NOMO-1 treated with DMSO at 0.1 percent for 48 hours (cell line): ENCODE measurements around the gene TPGS1.
"Not testable (repeated sequence)": the region's sequence is repeated elsewhere in the genome, so short reads cannot be mapped to it uniquely, and the experiment has no call there.

Experiments
- DNase-seq: peaks from one replicate; lab custom pipeline; 2025; ENCODE audit not compliant: unreplicated experiment; lab: John Stamatoyannopoulos, UW

The TPGS1 gene

DNA sequence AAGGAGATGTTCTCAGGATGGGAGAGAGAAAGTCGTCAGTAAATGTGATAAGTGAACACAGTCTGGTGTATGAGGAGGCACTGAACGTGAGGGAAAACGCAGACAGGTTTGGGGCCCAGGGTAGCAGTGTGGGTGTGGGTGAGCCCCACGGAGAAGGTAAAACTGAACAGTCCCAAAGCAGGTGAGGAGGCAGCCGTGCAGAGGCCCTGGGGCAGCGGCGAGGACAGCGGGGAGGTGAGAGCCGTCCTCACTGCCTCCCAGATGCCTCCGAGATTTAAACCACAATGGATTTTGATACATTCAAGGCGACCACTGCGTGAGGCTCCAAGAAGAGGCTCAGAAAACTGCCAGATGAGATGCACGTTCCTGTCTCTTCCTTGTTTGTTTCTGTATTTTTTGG, 31.9 kb upstream of the TPGS1 start:
- DNase-seq: no peak

DNA sequence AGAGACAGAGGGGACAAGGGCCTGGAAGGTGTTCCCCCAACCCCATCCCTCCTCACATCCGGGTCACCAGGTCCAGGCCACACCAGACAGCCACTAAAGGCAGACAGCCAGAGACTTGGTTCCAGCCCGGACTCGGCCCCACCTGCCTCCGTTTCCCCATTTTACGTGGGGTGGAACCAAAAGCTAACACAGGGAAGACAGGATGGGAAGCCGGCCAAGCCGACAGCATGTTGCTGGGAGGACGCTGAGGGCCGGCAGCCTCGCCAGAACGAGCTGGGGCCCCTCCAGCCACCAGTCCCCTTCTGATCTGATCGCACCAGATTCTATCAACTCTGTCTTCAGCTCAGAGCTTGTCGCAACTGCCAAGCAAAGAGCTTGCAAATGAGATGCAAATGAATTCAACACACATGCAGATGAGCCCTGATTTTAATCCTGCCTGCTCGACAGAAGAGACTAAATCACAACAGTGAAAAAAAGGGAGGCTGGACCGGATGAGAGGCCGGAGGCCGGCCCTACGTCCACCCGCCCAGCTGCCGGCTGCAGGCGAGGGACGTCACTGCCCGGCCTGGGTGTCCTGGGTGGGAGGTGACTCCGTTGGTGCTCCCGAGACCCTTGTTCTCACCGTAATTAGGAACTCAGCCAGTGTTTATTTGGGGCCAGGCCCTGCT, 28.9 kb upstream of the TPGS1 start:
- no peak for DNase-seq

DNA sequence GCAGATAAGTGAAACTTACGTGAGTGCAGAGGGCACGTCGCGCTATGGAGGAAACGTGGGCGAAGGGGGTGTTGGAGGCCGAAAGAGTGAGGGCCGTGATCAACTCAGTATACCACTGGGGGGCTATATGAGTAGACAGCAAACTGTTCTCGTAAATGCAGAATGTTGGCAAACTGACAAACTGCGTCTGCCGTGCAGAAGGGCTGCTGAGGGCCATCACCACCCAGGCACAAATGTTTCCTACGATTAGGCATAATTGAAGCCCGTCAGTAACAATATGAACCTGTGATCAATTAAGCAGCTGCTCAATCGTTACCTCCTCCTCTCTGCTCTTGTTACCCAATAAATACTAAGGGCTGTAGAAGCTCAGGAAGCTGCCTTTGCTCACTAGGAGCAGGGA, 28.3 kb upstream of the TPGS1 start:
- DNase-seq: no peak

DNA sequence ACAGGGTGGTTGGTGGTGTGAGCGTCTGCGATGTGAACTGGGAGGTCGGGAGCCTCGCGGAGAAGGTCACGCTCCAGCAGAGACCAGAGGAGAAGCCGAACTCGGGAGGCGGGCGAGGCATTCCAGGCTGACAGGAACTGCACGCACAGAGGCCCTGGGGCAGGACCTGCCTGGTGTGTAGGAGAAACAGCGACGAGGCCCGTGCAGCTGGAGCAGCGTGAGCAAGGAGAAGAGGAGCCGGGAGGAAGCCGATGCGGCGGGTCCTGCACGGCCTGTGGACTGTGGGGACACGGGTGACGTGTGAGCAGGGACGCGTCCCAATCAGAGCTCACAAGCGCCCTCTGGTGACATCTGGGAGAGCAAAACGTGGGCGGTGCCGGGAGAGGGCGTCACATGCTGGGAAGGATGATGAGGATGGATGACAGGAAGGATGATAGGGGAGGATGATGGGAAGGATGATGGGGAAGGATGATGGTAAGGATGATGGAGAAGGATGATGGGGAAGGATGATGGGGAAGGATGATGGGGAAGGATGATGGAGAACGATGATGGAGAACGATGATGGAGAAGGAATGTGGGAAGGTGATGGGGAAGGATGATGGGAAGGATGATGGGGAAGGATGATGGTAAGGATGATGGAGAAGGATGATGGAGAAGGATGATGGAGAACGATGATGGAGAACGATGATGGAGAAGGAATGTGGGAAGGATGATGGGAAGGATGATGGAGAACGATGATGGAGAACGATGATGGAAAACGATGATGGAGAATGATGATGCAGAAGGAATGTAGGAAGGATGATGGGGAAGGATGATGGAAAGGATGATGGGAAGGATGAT, 27.1 kb upstream of the TPGS1 start:
- no peak for DNase-seq

DNA sequence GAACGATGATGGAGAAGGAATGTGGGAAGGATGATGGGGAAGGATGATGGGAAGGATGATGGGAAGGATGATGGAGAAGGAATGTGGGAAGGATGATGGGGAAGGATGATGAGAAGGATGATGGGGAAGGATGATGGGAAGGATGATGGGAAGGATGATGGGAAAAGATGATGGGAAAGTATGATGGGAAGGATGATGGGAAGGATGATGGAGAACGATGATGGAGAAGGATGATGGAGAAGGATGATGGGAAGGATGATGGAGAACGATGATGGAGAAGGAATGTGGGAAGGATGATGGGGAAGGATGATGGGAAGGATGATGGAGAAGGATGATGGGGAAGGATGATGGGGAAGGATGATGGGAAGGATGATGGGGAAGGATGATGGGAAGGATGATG, 26.2 kb upstream of the TPGS1 start:
- not testable (repeated sequence) for DNase-seq

DNA sequence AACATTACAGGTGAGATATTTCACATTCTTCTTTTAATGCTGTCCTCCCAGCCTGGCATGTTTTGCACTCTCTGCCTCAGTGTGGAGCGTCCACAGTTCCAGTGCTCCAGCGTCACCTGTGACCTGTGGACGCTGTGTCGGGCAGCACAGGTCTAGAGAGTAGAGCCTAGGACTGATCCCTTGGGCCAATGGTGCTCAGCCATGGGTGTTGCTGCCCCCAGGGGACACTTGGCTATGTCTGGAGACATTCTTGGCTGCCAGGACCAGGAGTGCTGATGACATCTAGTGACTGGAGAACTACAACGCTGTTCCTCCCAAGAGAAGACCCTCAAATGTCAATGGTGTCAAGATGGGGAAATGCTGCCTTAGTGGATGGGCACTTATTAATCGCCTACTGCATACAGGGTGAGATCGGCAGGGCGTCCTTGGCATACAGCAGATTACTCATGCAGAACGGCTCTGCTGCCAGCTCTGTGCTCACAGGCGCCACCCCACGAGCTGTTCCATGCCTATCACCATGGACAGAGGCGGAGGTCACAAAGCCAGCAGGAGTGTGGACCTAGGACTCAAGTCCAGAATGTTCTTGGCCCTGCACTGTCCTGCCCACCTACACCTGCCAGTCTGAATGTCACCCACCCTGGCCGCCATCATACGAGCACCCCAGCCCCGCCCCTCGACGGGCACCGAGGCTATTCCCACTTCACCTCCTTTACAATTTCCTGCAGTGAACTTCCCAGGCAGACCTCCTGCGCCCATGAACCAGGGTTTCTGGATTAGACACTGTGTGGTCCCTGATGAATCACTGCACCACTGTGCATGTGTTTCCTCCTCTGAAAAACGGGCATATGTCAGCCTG, 24.9 kb upstream of the TPGS1 start:
- no peak for DNase-seq

DNA sequence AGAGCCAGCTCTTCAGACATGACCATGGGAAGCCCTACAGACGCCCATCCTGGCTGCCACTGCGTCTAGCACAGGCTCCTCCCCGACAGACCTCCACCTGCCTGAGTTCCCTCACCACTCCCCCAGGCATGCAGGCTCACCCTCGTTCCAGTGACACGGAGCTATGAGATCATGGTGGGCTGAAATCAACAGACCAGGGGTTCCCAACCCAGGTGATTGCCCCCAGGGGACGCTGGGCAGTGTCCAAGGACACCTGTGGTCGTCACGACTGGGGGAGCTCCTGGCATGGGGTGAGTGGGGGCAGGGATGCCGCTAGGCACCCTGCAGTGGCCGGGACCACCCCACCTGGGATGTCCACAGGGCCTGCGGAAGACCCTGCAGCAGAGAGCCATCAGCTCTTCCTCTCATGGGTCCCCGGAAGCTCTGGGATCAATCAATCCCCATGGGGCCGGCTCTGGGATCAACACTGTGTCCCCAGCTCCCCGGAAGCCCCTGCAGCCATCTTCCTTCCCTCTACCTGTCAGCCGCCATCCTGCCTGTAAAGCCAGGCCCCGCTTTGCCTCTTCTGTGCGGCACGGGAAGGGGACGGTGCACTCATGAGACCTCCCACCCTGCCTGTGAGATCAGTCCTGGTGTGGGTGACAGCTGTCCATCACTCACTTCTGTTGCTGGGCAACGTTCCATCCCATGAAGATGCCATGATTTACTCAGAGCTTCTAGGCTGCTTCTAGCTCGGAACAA, 23.8 kb upstream of the TPGS1 start:
- no peak for DNase-seq

DNA sequence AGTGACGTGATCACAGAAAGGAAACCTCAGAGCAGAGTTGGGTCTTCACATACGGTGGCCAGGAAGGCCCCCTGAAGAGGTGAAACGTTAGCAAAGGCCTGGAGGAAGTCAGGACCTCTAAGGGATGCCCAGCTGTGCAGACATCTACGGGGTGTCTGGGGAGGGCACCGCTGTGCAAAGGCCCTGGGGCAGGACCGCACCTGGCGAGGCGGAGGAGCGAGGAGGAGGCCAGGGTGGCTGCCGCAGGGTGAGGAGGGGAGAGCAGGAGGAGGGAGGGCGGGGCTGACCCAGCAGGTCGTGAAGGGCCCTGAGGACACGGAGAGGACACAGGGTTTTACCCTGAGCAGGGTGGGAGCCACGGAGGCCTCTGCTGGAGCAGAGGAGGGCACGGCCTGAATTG, 22.8 kb upstream of the TPGS1 start:
- no peak for DNase-seq

DNA sequence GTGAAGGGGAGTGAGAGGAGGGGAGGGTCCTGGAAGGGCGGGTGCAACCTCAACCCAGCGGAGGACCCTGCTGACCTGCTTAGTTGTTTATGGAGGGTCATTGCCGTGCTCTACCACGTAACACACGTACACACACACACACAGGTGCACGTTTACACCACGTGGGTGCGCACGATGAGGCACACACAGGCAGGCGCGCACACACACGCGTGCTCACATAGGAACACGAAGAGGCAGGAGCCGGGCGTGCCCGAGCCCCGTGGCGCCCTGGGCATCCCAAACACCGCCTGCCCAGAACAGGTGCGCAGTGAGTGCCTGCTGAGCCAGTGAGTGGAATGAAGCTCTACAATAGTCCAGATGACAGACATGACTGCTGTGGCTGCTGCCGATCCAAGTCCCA, 22.2 kb upstream of the TPGS1 start:
- DNase-seq: no peak

DNA sequence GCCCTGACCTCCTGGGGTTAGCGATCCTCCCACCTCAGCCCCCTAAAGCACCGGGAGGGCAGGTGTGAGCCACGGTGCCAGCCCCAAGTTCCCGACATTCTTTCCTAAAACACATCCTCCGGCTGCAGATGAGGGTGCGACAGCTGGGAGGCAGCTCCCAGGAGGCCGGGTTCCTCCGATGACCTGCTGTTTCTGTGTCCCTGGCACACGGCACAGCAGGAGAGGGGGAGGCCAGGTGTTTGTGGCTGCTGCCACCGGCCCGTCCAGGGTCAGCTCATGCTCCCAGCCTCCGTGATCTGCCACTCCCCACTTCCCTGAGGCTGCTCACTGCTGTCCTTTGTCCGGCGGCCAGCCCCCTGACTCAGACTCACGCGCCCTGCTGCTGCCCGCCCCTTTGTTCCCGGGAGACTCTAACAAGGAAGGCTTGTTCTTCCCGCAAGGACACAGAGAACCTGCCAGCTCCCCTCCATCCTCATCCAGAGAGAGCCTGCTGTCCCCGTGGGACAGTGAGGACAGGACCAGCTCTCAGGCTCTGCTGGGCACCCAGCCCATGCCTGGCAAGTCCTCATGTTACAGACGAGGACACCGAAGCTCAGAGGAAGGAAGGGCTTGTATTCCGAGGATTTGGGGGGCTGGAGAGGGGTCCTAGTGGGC, 21.6 kb upstream of the TPGS1 start:
- no peak for DNase-seq

DNA sequence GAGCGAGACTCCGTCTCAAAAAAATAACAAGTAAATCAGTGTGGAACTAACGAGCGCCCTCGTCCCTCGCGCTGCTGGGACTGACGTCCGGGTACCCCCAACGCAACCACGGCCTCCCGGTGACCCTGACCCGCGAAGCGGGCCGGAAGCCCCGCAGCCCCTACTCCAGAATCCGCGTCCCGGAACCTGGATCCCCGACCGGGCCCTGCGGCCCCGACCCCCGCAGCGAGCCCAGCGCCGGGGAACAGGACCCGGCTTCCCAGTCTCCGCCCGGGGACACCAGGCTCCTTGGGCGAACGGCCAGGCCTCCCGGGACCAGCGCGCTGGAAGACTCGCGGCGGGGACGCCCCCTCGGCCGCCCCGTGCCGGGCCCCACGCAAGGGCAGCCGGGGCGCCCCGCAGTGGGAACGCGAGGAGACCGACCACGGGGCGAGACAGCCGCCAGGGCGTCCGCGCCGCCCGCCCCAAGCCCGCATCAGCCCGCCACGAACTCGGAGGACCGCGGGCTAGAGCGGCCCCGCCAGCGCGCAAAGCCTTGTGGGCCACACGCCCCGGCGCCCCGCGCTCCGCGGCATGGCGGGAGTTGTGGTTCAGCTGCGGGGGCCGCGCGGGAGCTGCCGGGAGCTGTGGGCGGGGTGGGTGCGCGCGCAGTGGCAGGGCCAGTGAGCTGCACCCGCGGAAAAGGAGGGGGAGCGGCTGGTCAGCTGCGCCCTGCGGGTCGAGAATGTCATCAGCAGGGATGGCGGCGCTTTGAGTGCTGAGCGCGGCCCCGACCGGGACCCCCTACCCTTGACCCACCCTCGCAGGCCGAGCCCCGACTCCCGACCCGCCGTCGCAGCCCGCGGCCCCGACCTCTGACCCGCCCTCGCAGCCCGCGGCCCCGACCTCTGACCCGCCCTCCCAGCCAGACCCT, 18.5 kb upstream of the TPGS1 start:
- peak; percentile 86 for DNase-seq

DNA sequence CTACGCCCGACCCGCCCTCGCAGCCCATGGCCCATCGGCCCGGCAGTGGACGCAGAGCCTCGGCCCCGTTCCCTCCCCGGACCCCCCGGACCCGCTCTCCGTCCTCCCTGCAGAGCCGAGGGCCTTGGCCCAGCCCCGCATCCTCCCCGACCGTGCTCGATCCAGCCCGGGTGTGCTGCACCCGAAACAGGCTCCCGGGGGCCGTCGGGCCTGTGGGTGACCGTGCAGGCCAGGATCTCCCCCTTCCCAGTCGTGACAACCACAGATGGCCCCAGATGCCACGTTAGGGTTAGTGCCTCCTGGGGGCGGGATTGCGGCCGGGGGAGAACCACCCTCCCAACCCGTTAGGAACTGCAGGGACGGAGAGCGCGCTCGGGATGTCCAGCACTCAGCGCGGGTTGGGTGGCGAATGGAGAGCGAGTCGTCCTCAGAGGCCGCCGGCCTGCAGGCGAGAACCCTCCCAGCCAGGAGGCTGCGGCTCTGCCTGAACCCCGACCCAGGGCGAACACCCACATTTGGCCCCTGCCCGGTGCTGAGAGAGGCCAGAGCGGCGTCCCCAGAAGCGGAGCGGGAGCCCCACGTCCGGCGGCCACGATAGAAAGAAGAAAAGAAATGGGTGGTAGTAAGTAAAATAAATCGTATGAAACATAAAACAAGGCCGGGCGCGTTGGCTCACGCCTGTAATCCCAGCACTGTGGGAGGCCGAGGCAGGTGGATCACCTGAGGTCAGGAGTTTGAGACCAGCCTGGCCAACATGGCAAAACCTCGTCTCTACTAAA, 17.7 kb upstream of the TPGS1 start:
- DNase-seq: no peak

DNA sequence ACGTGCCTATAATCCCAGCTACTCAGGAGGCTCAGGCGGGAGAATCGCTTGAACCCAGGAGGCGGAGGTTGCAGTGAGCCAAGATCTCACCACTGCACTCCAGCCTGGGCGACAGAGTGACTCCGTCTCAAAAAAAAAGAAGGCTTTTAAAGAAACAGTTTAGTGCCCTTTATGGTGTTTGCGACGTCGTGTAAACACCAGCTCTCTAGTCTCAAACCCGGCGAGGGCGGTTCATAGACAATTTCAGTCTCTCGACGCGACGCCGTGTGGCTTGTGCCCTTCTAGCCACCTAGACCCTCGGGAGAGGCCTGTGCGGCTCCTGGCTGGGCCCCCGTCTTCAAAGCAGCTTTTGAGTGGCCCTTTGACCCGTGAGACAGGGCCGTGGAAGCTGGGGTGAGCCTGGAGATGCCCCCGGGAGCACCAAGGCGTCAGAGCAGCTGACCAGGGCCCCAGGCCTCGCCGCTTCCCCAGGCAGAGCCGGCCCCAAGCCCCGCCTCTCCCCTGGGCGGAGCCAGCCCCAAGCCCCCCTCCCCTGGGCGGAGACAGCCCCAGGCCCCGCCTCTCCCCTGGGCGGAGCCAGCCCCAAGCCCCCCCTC, 16.1 kb upstream of the TPGS1 start:
- no peak for DNase-seq

DNA sequence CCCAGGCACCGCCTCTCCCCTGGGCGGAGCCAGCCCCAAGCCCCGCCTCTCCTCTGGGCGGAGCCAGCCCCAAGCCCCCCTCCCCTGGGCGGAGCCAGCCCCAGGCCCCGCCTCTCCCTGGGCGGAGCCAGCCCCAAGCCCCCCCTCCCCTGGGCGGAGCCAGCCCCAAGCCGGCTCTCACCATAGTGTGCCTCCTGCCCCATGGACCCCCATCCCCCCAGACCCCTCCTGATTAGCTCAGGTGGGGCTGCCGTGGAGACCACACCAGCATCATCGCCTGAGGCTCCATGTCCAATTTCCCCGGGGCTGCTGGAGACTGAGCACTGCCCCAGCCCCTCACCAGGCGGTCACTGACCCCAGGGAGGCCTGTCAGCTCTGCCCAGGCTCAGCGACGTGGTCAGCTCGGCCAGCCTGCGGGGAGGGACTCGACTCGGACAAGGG, 15.2 kb upstream of the TPGS1 start:
- no peak for DNase-seq

DNA sequence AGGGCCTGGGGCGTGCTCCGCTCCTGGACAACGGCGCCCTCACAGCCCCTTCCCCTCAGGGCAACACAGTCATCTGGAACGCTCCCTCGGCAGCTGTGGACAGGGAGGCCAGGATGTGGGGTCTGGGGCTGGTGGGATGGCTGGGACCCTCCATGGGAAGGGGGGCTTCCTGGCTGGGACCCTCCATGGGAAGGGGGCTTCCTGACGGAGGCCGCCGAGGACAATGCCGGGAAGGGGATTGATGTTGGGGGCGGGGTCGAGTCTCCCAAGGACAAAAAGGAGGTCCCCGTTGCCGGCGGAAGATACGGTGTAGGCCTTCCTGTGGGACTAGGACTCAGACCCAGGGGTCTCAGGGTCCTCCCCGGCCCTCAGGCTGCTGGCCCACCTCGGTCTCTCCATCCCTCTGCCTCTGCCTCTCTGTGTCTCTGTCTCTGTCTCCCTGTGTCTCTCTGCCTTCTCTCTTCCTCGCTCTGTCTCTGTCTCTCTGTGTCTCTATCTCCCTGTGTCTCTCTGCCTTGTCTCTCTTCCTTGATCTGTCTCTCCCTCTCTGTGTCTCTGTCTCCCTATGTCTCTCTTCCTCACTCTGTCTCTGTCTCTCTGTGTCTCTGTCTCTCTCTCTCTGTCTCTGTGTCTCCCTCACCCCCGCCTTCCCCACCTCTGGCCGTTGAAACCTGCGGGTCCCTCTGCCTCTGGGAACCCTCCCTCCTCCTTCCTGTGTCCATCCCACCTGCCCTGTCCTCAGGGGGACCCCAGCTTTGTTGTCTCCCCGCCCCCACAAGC, 13.7 kb upstream of the TPGS1 start:
- no peak for DNase-seq

DNA sequence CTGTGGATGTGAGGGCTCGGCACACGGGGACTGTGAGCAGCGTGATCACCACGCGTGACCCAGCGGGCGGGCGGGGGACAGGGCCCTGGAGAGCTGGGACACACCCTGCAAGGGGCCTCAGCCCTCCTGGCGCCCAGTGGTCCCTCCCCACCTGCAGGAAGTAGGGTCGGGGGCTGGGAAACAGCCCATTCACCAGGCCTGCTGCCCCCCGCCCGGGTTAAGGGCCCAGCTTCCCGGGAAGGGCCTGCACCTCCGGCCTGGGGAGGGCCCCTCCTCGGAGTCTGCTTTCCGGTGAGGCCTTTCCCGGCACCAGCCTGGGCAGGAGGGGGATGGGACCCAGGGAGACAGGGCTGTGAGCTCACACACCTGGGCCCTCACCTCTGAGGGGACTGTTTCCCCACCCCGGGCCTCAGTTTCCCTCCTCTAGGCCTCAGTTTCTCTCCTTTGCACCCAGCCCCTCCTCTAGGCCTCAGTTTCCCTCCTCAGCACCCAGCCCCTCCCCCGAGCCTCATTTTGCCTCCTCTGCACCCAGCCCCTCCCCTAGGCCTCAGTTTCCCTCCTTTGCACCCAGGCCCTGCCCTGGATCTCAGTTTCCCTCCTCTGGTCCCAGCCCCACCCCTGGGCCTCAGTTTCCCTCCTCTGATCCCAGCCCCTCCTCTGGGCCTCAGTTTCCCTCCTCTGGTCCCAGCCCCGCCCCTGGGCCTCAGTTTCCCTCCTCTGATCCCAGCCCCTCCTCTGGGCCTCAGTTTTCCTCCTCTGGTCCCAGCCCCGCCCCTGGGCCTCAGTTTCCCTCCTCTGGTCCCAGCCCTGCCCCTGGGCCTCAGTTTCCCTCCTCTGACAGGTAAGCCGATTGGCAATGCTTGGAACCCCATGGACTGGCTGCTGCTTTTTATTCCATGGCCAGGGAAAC, 12.9 kb upstream of the TPGS1 start:
- no peak for DNase-seq

DNA sequence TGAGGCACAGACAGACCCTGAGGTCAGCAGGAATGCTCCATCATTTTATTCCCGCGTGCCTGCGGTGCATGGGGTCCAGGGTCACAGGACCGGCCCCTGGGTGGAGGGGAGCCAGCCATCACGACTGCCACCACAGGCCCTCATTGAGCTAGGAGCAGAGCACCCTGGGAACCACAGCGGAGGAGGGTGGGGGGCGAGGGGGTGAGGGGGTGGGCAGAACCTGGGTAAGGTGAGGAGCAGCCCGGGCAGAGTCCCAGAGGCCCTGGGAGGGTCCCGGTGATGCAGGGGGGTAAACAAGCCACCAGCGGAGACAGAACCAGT, 12.3 kb upstream of the TPGS1 start:
- DNase-seq: no peak
